Neuronal stem cell (in vitro differentiated cells): Measurements from ENCODE around the gene OGN.

Experiments
- DNase-seq: peaks from one replicate; pipeline ENCODE4 v3.0.0-alpha.2; 2013; ENCODE audit warnings: low spot score
- H2AFZ ChIP-seq: one replicate; pipeline ENCODE4 v1.6.1; 2013; ENCODE audit warnings: mild to moderate bottlenecking, low read length, inconsistent platforms
- H2AK5ac ChIP-seq: 2 replicates; pipeline ENCODE4 v1.6.1; 2013; ENCODE audit warnings: low read depth, mild to moderate bottlenecking, inconsistent platforms, low read length, moderate library complexity, mixed read lengths
- H2BK120ac ChIP-seq: 2 replicates; pipeline ENCODE4 v1.6.1; 2013; ENCODE audit warnings: low read depth, mild to moderate bottlenecking, inconsistent platforms, low read length, moderate library complexity, mixed read lengths
- H2BK12ac ChIP-seq: one replicate; pipeline ENCODE4 v1.6.1; 2013; ENCODE audit warnings: low read length, inconsistent platforms
- H2BK15ac ChIP-seq: 2 replicates; pipeline ENCODE4 v1.6.1; 2013; ENCODE audit warnings: mild to moderate bottlenecking, low read length, inconsistent platforms, mixed read lengths
- H2BK5ac ChIP-seq: one replicate; pipeline ENCODE4 v1.6.1; 2013; ENCODE audit warnings: inconsistent platforms, mild to moderate bottlenecking, low read length, moderate library complexity
- H3K14ac ChIP-seq: one replicate; pipeline ENCODE4 v1.6.1; 2013; ENCODE audit warnings: low read length, inconsistent platforms
- H3K18ac ChIP-seq: 2 replicates; pipeline ENCODE4 v1.6.1; 2013; ENCODE audit warnings: low read length, inconsistent platforms
- H3K23ac ChIP-seq: 2 replicates; pipeline ENCODE4 v1.6.1; 2013; ENCODE audit warnings: low read depth, mild to moderate bottlenecking, mixed read lengths, low read length, inconsistent platforms; ENCODE audit not compliant: poor library complexity
- H3K27ac ChIP-seq: replicated peaks from 3 replicates; pipeline ENCODE4 v1.5.1; 2013; ENCODE audit warnings: low read length, inconsistent platforms
- H3K27me3 ChIP-seq, 3 experiments: 2 replicates each; pipeline ENCODE4 v1.6.1; 2013; ENCODE audit warnings: low read length in 3 of 3, mild to moderate bottlenecking in 2 of 3, inconsistent platforms in 1 of 3, low read depth in 1 of 3, mixed read lengths in 1 of 3, moderate library complexity in 1 of 3; ENCODE audit not compliant: control insufficient read depth in 3 of 3, insufficient read depth in 3 of 3
- H3K36me3 ChIP-seq, 2 donors: replicated peaks in 1 of 2; 2 replicates each; pipeline ENCODE4 v1.6.1; 2013; ENCODE audit warnings: low read length in 2 of 2; ENCODE audit not compliant: control insufficient read depth in 2 of 2, insufficient read depth in 2 of 2
- H3K4ac ChIP-seq: 2 replicates; pipeline ENCODE4 v1.6.1; 2013; ENCODE audit warnings: inconsistent platforms, mild to moderate bottlenecking, low read length, moderate library complexity
- H3K4me1 ChIP-seq, 2 donors: 1 replicate in 1 of 2; 2 replicates in 1 of 2; pipeline ENCODE4 v1.6.1; 2013; ENCODE audit warnings: low read length in 2 of 2, low read depth in 1 of 2; ENCODE audit not compliant: control insufficient read depth in 2 of 2, insufficient read depth in 1 of 2
- H3K4me2 ChIP-seq: one replicate; pipeline ENCODE4 v1.6.1; 2013; ENCODE audit warnings: mild to moderate bottlenecking, low read length, inconsistent platforms; ENCODE audit not compliant: insufficient read depth, poor library complexity, severe bottlenecking
- H3K4me3 ChIP-seq, 2 donors: 2 replicates each; pipeline ENCODE4 v1.5.1; 2013; ENCODE audit warnings: low read length in 2 of 2, mild to moderate bottlenecking in 2 of 2, inconsistent platforms in 1 of 2, moderate library complexity in 1 of 2
- H3K79me1 ChIP-seq: one replicate; pipeline ENCODE4 v1.6.1; 2013; ENCODE audit warnings: low read depth, mild to moderate bottlenecking, inconsistent platforms, low read length, moderate library complexity
- H3K9ac ChIP-seq: one replicate; pipeline ENCODE4 v1.6.1; 2013; ENCODE audit warnings: mild to moderate bottlenecking, low read depth, low read length, inconsistent platforms; ENCODE audit not compliant: poor library complexity
- H3K9me3 ChIP-seq, 2 donors: replicated peaks in 1 of 2; 2 replicates each; pipeline versions ENCODE3 to v1.6.1; 2013; ENCODE audit warnings: low read length in 2 of 2, mild to moderate bottlenecking in 2 of 2, inconsistent platforms in 1 of 2, low read depth in 1 of 2, mixed read lengths in 1 of 2, moderate library complexity in 1 of 2; ENCODE audit not compliant: control insufficient read depth in 2 of 2, insufficient read depth in 1 of 2
- H4K8ac ChIP-seq: one replicate; pipeline ENCODE4 v1.6.1; 2013; ENCODE audit warnings: low read depth, mild to moderate bottlenecking, inconsistent platforms, low read length, moderate library complexity
- H4K91ac ChIP-seq: one replicate; pipeline ENCODE4 v1.6.1; 2013; ENCODE audit warnings: low read length, low read depth, mild to moderate bottlenecking, inconsistent platforms; ENCODE audit not compliant: poor library complexity
- WGBS, 2 donors: extraction: QIAGEN DNeasy Blood & Tissue Kit; methylation state at CpG; one replicate each; pipeline ENCODE4 v1.1.7; 2013; ENCODE audit warnings: missing lambda C conversion rate in 2 of 2, mixed read lengths in 1 of 2; ENCODE audit not compliant: insufficient read length in 2 of 2, insufficient replicate concordance in 1 of 2; ENCODE audit errors: extremely low coverage in 2 of 2; 5-methylcytosine and 5-hydroxymethylcytosine counted together

Gene OGN

GRCh38 chr9:92380603-92381002 is 23.8 kb downstream of the OGN start:
- Histone ChIP-seq H3K9ac (no peak overlapping the region), H3K4me2 (no peak overlapping the region), H2BK15ac (no peak overlapping the region), H3K14ac (no peak overlapping the region), H3K79me1 (no peaks in the 10 kb centered on the region), H3K23ac (no peak overlapping the region), H2BK12ac (no peak overlapping the region), H3K4ac (no peak overlapping the region), H3K36me3 (no peaks in the 10 kb centered on the region), H3K4me3 (no peak overlapping the region), H2BK120ac (no peak overlapping the region), H3K18ac (no peak overlapping the region), H3K9me3 (peaks cover 0 to 2% of the 10 kb centered on the region in 2 donors), H2BK5ac (no peak overlapping the region), H4K8ac (no peak overlapping the region), H3K27me3 (no peaks in the 10 kb centered on the region), H2AFZ (no peak overlapping the region), H2AK5ac (no peak overlapping the region), H4K91ac (no peak overlapping the region), H3K4me1 (peaks cover 0 to 10% of the 10 kb centered on the region in 2 donors), H3K27ac (no peak overlapping the region)
- no peak for DNase-seq
- no CpG with 5 or more reads among the region's 2 CpGs for WGBS, 2 donors

DNA sequence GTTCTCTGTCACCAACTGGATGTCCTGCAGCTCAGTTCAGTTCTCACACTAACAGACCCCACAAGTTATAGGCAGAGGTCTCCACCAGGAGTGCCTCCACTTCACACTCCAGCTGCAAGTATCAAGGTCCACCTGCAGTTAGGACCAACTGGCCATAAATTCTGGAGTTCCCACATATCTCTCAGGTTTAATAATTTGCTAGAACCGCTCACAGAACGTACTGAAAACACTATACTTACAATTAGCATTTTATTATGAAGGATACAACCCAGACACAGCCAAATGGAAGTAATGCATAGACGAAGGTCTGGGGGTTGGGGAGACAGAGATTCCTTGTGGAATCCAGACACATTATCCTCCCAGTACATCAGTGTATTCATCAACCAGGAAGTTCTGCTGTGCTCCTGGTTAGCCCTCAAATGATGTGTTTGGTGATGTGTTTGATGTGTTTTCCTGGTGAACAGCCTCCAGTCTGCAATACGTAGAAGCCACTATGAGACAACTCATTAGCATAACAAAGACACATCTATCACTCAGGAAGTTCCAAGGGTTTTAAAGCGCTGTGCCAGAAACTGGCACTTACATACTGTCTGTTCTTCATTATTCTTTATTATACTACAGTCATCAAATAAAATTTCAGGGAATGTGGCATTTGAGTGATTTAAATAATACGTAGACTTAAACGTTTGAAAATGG is 25.4 kb downstream of the OGN start:
- no peaks in the 10 kb centered on the region for H3K79me1 ChIP-seq
- peak overlapping the region; percentile 17 for H2AFZ ChIP-seq
- no peak overlapping the region for H3K14ac ChIP-seq
- H3K4me3 ChIP-seq, result no peak overlapping the region
- H3K23ac ChIP-seq, result no peak overlapping the region
- H2BK15ac ChIP-seq, result no peak overlapping the region
- WGBS, 2 donors, result no CpG with 5 or more reads among the region's 7 CpGs
- no peak overlapping the region for H3K18ac ChIP-seq
- H3K4ac ChIP-seq, result no peak overlapping the region
- no peak overlapping the region for H4K8ac ChIP-seq
- H3K27me3 ChIP-seq, result no peaks in the 10 kb centered on the region
- H2BK5ac ChIP-seq, result no peak overlapping the region
- no peak overlapping the region for H3K4me2 ChIP-seq
- H3K27ac ChIP-seq, result no peak overlapping the region
- H3K9me3 ChIP-seq, result peaks cover 0 to 2% of the 10 kb centered on the region in 2 donors
- peaks cover 0 to 10% of the 10 kb centered on the region in 2 donors for H3K4me1 ChIP-seq
- H2BK120ac ChIP-seq, result no peak overlapping the region
- H4K91ac ChIP-seq, result no peak overlapping the region
- no peaks in the 10 kb centered on the region for H3K36me3 ChIP-seq
- H2BK12ac ChIP-seq, result no peak overlapping the region
- DNase-seq, result no peak
- H3K9ac ChIP-seq, result no peak overlapping the region
- no peak overlapping the region for H2AK5ac ChIP-seq

- no peak overlapping the region for H3K4ac ChIP-seq
- peak overlapping the region; percentile 25 for H2AFZ ChIP-seq
- no peak overlapping the region for H3K23ac ChIP-seq
- no peak overlapping the region for H2BK120ac ChIP-seq
- no peak overlapping the region for H3K27ac ChIP-seq
- H2BK5ac ChIP-seq, result no peak overlapping the region
- H3K79me1 ChIP-seq, result no peaks in the 10 kb centered on the region
- H4K91ac ChIP-seq, result no peak overlapping the region
- H3K4me1 ChIP-seq, result peaks cover 0 to 10% of the 10 kb centered on the region in 2 donors
- no peak overlapping the region for H4K8ac ChIP-seq
- H2BK12ac ChIP-seq, result no peak overlapping the region
- no peak overlapping the region for H2AK5ac ChIP-seq
- H3K4me2 ChIP-seq, result no peak overlapping the region
- peaks cover 0 to 2% of the 10 kb centered on the region in 2 donors for H3K9me3 ChIP-seq
- WGBS, 2 donors, result no CpG with 5 or more reads among the region's 2 CpGs
- no peaks in the 10 kb centered on the region for H3K36me3 ChIP-seq
- H3K14ac ChIP-seq, result no peak overlapping the region
- DNase-seq, result no peak
- H3K9ac ChIP-seq, result no peak overlapping the region
- peak overlapping the region in 1 of 2 donors; percentile 12 for H3K4me3 ChIP-seq
- no peak overlapping the region for H3K18ac ChIP-seq
- no peaks in the 10 kb centered on the region for H3K27me3 ChIP-seq
- no peak overlapping the region for H2BK15ac ChIP-seq
These were observed 26.5 kb downstream of the OGN start for GRCh38 chr9:92377876-92378275.

DNA sequence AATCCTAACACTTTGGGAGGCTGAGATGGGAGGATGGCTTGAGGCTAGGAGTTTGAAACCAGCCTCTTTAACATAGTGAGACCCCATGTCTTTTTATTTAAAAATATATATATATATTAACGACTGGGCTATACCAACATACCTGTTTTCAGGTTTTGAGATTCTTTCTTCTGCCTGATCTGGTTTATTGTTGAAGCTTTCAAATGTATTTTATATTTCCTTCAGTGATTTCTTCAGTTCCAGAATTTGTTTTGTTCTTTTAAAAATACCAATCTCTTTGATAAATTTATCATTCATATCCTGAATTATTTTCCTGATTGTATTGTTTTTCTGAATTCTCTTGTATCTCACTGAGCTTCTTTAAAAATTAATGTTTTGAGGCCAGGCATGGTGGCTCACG is 31.2 kb downstream of the OGN start:
- no peak overlapping the region for H2BK12ac ChIP-seq
- H3K9me3 ChIP-seq, result peaks cover 0 to 2% of the 10 kb centered on the region in 2 donors
- H3K27me3 ChIP-seq, result no peaks in the 10 kb centered on the region
- H2BK15ac ChIP-seq, result no peak overlapping the region
- no peak overlapping the region for H3K4me2 ChIP-seq
- no peak overlapping the region for H4K8ac ChIP-seq
- WGBS, 2 donors, result no CpG with 5 or more reads among the region's 2 CpGs
- no peak overlapping the region for H3K23ac ChIP-seq
- no peak overlapping the region for H4K91ac ChIP-seq
- no peaks in the 10 kb centered on the region for H3K36me3 ChIP-seq
- no peak overlapping the region for H3K9ac ChIP-seq
- no peak overlapping the region for H3K4me3 ChIP-seq
- H3K4me1 ChIP-seq, result peaks cover 0 to 3% of the 10 kb centered on the region in 2 donors
- no peak overlapping the region for H2AK5ac ChIP-seq
- H3K27ac ChIP-seq, result no peak overlapping the region
- no peak for DNase-seq
- no peak overlapping the region for H3K18ac ChIP-seq
- H2BK120ac ChIP-seq, result no peak overlapping the region
- H3K14ac ChIP-seq, result no peak overlapping the region
- H3K4ac ChIP-seq, result no peak overlapping the region
- no peaks in the 10 kb centered on the region for H3K79me1 ChIP-seq
- no peak overlapping the region for H2AFZ ChIP-seq
- H2BK5ac ChIP-seq, result no peak overlapping the region
